ENCODE measurements around the gene ZCCHC12.

The ZCCHC12 gene

DNA sequence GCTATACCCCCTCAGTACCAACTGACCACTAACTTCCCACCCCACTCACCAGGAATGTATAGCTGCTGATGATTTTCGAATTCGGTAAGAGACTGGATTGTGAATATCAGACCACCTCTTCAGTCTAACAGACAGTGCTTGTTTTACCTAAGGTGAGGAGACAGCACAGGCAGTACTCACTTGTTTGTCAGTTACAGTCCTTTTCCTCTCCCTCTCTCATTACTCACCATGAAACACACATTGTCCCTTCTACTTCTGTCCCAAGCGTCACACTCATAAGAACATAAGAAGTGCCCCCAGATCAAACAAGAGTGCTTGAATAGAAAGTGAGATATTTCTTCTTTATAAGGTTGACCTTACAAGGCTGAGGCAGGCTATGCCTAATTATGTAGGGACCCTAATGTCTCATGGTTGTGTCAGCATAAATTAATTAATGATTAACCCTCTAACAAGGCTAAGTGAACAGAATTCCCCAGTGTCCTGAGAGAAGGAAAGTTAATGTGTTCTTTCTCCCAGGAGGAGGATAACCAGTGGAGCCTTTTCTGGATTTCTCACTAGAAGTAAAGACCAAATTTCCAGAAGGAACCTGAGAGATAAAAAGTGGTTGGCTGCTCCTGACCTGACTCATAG lies 32.2 kb downstream of the ZCCHC12 start:
- TF ChIP-seq, protein P1, sequence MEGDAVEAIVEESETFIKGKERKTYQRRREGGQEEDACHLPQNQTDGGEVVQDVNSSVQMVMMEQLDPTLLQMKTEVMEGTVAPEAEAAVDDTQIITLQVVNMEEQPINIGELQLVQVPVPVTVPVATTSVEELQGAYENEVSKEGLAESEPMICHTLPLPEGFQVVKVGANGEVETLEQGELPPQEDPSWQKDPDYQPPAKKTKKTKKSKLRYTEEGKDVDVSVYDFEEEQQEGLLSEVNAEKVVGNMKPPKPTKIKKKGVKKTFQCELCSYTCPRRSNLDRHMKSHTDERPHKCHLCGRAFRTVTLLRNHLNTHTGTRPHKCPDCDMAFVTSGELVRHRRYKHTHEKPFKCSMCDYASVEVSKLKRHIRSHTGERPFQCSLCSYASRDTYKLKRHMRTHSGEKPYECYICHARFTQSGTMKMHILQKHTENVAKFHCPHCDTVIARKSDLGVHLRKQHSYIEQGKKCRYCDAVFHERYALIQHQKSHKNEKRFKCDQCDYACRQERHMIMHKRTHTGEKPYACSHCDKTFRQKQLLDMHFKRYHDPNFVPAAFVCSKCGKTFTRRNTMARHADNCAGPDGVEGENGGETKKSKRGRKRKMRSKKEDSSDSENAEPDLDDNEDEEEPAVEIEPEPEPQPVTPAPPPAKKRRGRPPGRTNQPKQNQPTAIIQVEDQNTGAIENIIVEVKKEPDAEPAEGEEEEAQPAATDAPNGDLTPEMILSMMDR (IDR thresholded peaks at IDR 0.05; ENCODE audit: low read depth, low read length, missing control alignments): no peak
- no peak overlapping the region for H3K4me3 ChIP-seq (ENCODE audit: low read depth, low read length)
- no peak for DNase-seq (ENCODE audit: low read depth)
- in situ Hi-C loops (cut with HindIII; ENCODE audit: low sequenced_read_pairs): no loop called here

DNA sequence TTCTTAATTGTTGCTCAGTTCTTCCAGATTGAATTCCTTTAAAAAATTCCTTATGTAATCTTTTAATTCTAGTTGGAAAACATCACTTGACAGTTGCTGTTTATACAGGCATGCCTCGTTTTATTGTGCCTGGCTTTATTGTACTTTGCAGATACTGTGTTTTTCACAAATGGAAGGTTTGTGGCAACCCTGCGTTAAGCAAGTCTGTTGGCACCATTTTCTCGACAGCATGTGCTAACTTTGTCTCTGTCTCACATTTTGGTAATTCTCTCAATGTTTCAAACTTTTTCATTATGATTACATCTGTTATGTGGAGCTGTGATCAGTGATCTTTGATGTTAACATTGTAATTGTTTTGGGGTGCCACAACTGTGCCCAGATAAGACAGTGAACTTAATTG lies 33.4 kb downstream of the ZCCHC12 start:
- no peak for DNase-seq (ENCODE audit: low read depth)
- in situ Hi-C loops (cut with HindIII; ENCODE audit: low sequenced_read_pairs): no loop called here
- H3K4me3 ChIP-seq (ENCODE audit: low read depth, low read length): no peak overlapping the region
- TF ChIP-seq, protein P1 (IDR thresholded peaks at IDR 0.05; ENCODE audit: low read depth, low read length, missing control alignments): no peak

DNA sequence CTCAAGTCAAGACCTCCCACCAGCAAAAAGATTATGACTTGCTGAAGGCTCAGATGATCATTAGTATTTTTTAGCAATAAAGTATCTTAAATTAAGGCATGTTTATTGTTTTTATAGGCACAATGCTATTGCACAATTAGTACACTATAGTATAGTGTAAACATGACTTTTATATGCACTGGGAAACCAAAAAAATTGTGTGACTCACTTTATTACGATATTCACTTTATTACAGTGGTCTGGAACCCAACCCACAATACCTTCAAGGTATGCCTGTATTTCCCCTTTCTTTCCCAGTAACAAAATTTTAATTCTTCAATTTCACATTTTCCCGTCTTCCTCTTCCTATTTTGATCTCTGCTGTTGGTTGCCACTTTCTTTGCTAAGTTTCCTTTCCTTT lies 37.7 kb downstream of the ZCCHC12 start:
- in situ Hi-C loops (cut with HindIII; ENCODE audit: low sequenced_read_pairs): no loop called here
- H3K4me3 ChIP-seq (ENCODE audit: low read depth, low read length): no peak overlapping the region
- TF ChIP-seq, protein P1 (IDR thresholded peaks at IDR 0.05; ENCODE audit: low read depth, low read length, missing control alignments): no peak
- no peak for DNase-seq (ENCODE audit: low read depth)

DNA sequence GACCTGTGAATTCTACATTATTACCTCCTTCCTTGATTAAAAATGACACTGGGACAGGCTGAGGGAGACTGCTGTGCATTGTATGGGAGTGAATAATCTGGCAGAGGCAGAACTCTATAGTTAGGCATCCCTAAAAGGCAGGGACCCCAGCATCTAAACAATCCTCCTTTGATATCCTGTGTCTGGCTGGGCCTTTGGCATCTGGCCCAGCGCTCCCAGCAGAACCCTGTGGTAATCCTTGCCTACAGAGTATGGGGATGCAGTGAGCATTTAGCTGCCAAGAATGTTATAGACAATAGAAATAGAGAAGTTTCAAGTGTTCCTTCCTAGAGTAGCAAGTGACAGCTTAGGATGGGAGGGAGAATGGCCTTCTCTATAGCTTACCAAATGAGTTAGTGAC lies 38.5 kb downstream of the ZCCHC12 start:
- TF ChIP-seq, protein P1 (IDR thresholded peaks at IDR 0.05; ENCODE audit: low read depth, low read length, missing control alignments): no peak
- no peak overlapping the region for H3K4me3 ChIP-seq (ENCODE audit: low read depth, low read length)
- in situ Hi-C loops (cut with HindIII; ENCODE audit: low sequenced_read_pairs): no loop called here
- DNase-seq (ENCODE audit: low read depth): no peak

DNA sequence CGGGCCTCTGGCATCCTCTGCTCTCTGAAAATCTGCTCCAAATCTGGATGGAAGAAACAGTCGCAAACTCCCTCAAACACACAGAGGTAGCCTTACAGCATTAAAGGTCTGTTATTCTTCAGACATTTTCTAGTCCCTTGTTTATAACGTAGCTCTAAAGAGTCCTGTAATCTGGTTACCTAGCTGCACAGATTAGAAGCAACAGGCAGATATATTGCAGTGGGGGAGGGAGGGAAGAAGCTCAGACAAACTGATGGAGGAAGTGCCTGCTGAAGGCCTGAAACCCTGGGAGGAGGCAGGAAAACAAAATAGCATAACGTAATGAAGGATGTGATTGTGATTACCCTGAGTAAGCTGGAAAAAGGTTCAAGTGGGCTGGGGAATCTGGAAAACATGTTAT lies 39.4 kb downstream of the ZCCHC12 start:
- H3K4me3 ChIP-seq (ENCODE audit: low read depth, low read length): no peak overlapping the region
- DNase-seq (ENCODE audit: low read depth): no peak
- in situ Hi-C loops (cut with HindIII; ENCODE audit: low sequenced_read_pairs): no loop called here
- TF ChIP-seq, protein P1 (IDR thresholded peaks at IDR 0.05; ENCODE audit: low read depth, low read length, missing control alignments): no peak

DNA sequence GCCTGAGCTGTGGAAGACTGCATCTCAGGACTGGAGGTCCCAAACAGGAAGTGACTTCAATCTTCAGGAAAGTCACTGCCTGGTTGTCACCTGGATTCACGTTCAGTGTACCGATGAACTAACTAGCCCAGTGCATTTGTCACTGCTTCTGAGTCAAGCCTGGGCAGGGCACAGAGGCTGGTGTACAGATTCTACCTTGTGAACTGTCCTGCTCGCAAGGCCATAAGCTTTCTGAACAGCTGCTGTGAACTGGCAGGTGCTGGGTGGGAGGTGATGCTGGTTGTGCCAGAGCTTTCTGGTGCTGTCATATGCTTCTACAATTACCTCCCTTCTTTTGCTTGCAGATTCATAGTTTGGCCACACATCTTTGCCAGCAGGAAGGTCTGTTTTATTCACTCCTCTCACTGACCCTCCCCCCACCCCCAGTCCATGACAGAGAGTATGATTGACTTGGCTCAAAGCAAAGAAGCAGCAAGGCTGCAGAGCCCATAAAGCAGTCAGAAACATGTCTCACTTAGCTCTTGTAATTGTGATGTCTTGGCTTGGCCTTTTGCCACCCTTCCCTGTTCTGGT lies 40.5 kb downstream of the ZCCHC12 start:
- no peak for DNase-seq (ENCODE audit: low read depth)
- in situ Hi-C loops (cut with HindIII; ENCODE audit: low sequenced_read_pairs): no loop called here
- TF ChIP-seq, protein P1 (IDR thresholded peaks at IDR 0.05; ENCODE audit: low read depth, low read length, missing control alignments): no peak
- no peak overlapping the region for H3K4me3 ChIP-seq (ENCODE audit: low read depth, low read length)

All from astrocyte of the cerebellum (primary cell).